Measurements from ENCODE around the gene GABRB1.

GRCh38 chr4:47391256-47391655 lies 359.9 kb downstream of the GABRB1 start:
- TF ChIP-seq YY1 (IDR thresholded peaks at IDR 0.05; ENCODE audit: insufficient read depth, insufficient read length): no peak
- no peak for TF ChIP-seq ZNF274 (IDR thresholded peaks at IDR 0.05; ENCODE audit: low read depth, low read length)
